Neural progenitor cell (in vitro differentiated cells): ENCODE results near the gene RUVBL1. TPM values are rescaled to one million over a fixed set of nuclear protein-coding genes. Genes with fewer than 3 reads are reported as not detected.
A peak's percentile ranks its signal among the peaks of the same experiment; 100 is the strongest.

Experiments
- DNase-seq: peaks from one replicate; pipeline ENCODE4 v3.0.0-alpha.2; 2016; ENCODE audit warnings: low spot score
- H2AFZ ChIP-seq: fragments of 200-600 bp; sonication (generic); replicated peaks from 2 replicates; pipeline ENCODE4 v1.6.1; 2016; ENCODE audit warnings: antibody characterized with exemption
- H3F3A ChIP-seq: fragments of 200-600 bp; sonication (generic); 2 replicates; pipeline ENCODE4 v1.6.1; 2016; ENCODE audit warnings: antibody characterized with exemption, low read depth
- H3K27ac ChIP-seq: fragments of 200-600 bp; sonication (generic); 2 replicates; pipeline ENCODE4 v1.5.1; 2016; ENCODE audit warnings: mild to moderate bottlenecking
- H3K27me3 ChIP-seq: fragments of 200-600 bp; sonication (generic); 2 replicates; pipeline ENCODE4 v1.6.1; 2016; ENCODE audit warnings: mild to moderate bottlenecking, moderate library complexity
- H3K36me3 ChIP-seq: fragments of 200-600 bp; sonication (generic); 2 replicates; pipeline ENCODE4 v1.5.1; 2016
- H3K4me1 ChIP-seq: fragments of 200-600 bp; sonication (generic); 2 replicates; pipeline ENCODE4 v1.6.1; 2016; ENCODE audit warnings: mixed run types
- H3K4me2 ChIP-seq: fragments of 200-600 bp; sonication (generic); 2 replicates; pipeline ENCODE4 v1.6.1; 2016
- H3K4me3 ChIP-seq: fragments of 200-600 bp; sonication (generic); 2 replicates; pipeline ENCODE4 v1.5.1; 2016
- H3K79me2 ChIP-seq: fragments of 200-600 bp; sonication (generic); 2 replicates; pipeline ENCODE4 v1.6.1; 2016; ENCODE audit warnings: low read depth
- H3K9ac ChIP-seq: fragments of 200-600 bp; sonication (generic); 2 replicates; pipeline ENCODE4 v1.6.1; 2016
- H3K9me3 ChIP-seq: fragments of 200-600 bp; sonication (generic); 2 replicates; pipeline ENCODE4 v1.5.1; 2016; ENCODE audit warnings: low read depth
- H4K20me1 ChIP-seq: fragments of 200-600 bp; sonication (generic); 2 replicates; pipeline ENCODE4 v1.6.1; 2016; ENCODE audit warnings: low read depth
- H3K27ac Mint-ChIP-seq: 3 replicates; pipeline ENCODE4 v1.8.0; 2021; ENCODE audit warnings: mixed read lengths
- H3K27me3 Mint-ChIP-seq: 2 replicates; pipeline ENCODE4 v1.8.0; 2022; ENCODE audit warnings: low read depth, mild to moderate bottlenecking, inconsistent platforms, moderate library complexity, mixed read lengths; ENCODE audit not compliant: insufficient read depth
- H3K36me3 Mint-ChIP-seq: 3 replicates; pipeline ENCODE4 v1.8.0; 2021; ENCODE audit warnings: mixed read lengths
- H3K4me1 Mint-ChIP-seq: 3 replicates; pipeline ENCODE4 v1.8.0; 2021; ENCODE audit warnings: mixed read lengths
- H3K4me3 Mint-ChIP-seq: 3 replicates; pipeline ENCODE4 v1.8.0; 2021; ENCODE audit warnings: mild to moderate bottlenecking, moderate library complexity, mixed read lengths
- H3K9me3 Mint-ChIP-seq: 3 replicates; pipeline ENCODE4 v1.8.0; 2020; ENCODE audit warnings: mixed read lengths
- CTCF ChIP-seq: fragments of 200-600 bp; sonication (generic); IDR thresholded peaks from 2 replicates; pipeline ENCODE4 v1.5.1; 2017; ENCODE audit warnings: antibody characterized with exemption, mild to moderate bottlenecking
- EZH2 ChIP-seq: fragments of 200-600 bp; sonication (generic); IDR thresholded peaks from 2 replicates; pipeline ENCODE4 v1.6.1; 2017; ENCODE audit warnings: antibody characterized with exemption, mild to moderate bottlenecking, moderate library complexity
- EZH2phosphoT487 ChIP-seq: fragments of 200-600 bp; sonication (generic); IDR thresholded peaks from 2 replicates; pipeline ENCODE4 v1.6.1; 2017; ENCODE audit warnings: antibody characterized with exemption
- total RNA-seq: library from RNA; depleted of rRNA; stranded (reverse); fragments of >200 nt; gene quantifications from 2 replicates; pipeline ENCODE4 v1.2.3, GENCODE V29; 2015; ENCODE audit warnings: low replicate concordance

RUVBL1 gene
- total RNA-seq, 1 donor from 2014 or later, result 110 TPM

- H4K20me1 ChIP-seq, result peaks cover 23% of the 10 kb centered on the region
- no peak for DNase-seq
- H3K79me2 ChIP-seq, result no peaks in the 10 kb centered on the region
- peaks cover 28% of the 10 kb centered on the region for H3K36me3 Mint-ChIP-seq
- no peak overlapping the region for H3K27ac Mint-ChIP-seq
- H3K27ac ChIP-seq, result no peak overlapping the region
- H3K36me3 ChIP-seq, result peaks cover 6% of the 10 kb centered on the region
- no peak overlapping the region for H3K9ac ChIP-seq
- no peak for TF ChIP-seq EZH2phosphoT487
- TF ChIP-seq EZH2, result no peak
- no peak for TF ChIP-seq CTCF
- H3K4me3 ChIP-seq, result no peak overlapping the region
- no peaks in the 10 kb centered on the region for H3K27me3 ChIP-seq
- H3K9me3 ChIP-seq, result no peaks in the 10 kb centered on the region
- H3K4me2 ChIP-seq, result no peak overlapping the region
- H3K9me3 Mint-ChIP-seq, result no peaks in the 10 kb centered on the region
- no peaks in the 10 kb centered on the region for H3K4me1 ChIP-seq
- no peak overlapping the region for H3K4me3 Mint-ChIP-seq
- peaks cover 10% of the 10 kb centered on the region for H3F3A ChIP-seq
- H3K4me1 Mint-ChIP-seq, result no peaks in the 10 kb centered on the region
- H3K27me3 Mint-ChIP-seq, result peaks cover 2% of the 10 kb centered on the region
- H2AFZ ChIP-seq, result no peak overlapping the region
These were observed 54.3 kb downstream of the RUVBL1 start for GRCh38 chr3:128069271-128069670.

GRCh38 chr3:128068156-128068620 lies 55.4 kb downstream of the RUVBL1 start:
- Histone ChIP-seq H3K4me3 (no peak overlapping the region), H3K36me3 (peaks cover 6% of the 10 kb centered on the region), H3K9me3 (no peaks in the 10 kb centered on the region), H3K4me1 (no peaks in the 10 kb centered on the region), H3F3A (peaks cover 10% of the 10 kb centered on the region), H4K20me1 (peaks cover 12% of the 10 kb centered on the region), H3K79me2 (no peaks in the 10 kb centered on the region), H3K27ac (no peak overlapping the region), H3K4me2 (no peak overlapping the region), H3K27me3 (no peaks in the 10 kb centered on the region), H2AFZ (no peak overlapping the region), H3K9ac (no peak overlapping the region)
- TF ChIP-seq EZH2, result no peak
- no peak for TF ChIP-seq EZH2phosphoT487
- TF ChIP-seq CTCF, result peak; percentile 73
- Mint-ChIP-seq H3K4me1 (no peaks in the 10 kb centered on the region), H3K27ac (no peak overlapping the region), H3K36me3 (peaks cover 31% of the 10 kb centered on the region), H3K4me3 (no peak overlapping the region), H3K27me3 (peaks cover 3% of the 10 kb centered on the region), H3K9me3 (no peaks in the 10 kb centered on the region)
- peak; percentile 74 for DNase-seq

GRCh38 chr3:128067489-128067888 lies 56.1 kb downstream of the RUVBL1 start:
- no peak overlapping the region for H3K4me3 ChIP-seq
- H3K4me2 ChIP-seq, result no peak overlapping the region
- no peaks in the 10 kb centered on the region for H3K79me2 ChIP-seq
- Mint-ChIP-seq H3K9me3 (no peaks in the 10 kb centered on the region), H3K4me1 (no peaks in the 10 kb centered on the region), H3K4me3 (no peak overlapping the region), H3K36me3 (peaks cover 37% of the 10 kb centered on the region), H3K27me3 (peaks cover 3% of the 10 kb centered on the region), H3K27ac (no peak overlapping the region)
- H3K27ac ChIP-seq, result no peak overlapping the region
- no peak for DNase-seq
- H3K9me3 ChIP-seq, result no peaks in the 10 kb centered on the region
- H4K20me1 ChIP-seq, result peaks cover 9% of the 10 kb centered on the region
- peaks cover 10% of the 10 kb centered on the region for H3F3A ChIP-seq
- peaks cover 6% of the 10 kb centered on the region for H3K36me3 ChIP-seq
- H3K4me1 ChIP-seq, result no peaks in the 10 kb centered on the region
- H2AFZ ChIP-seq, result no peak overlapping the region
- H3K27me3 ChIP-seq, result no peaks in the 10 kb centered on the region
- H3K9ac ChIP-seq, result no peak overlapping the region
- no peak for TF ChIP-seq CTCF

- Mint-ChIP-seq H3K4me1 (no peaks in the 10 kb centered on the region), H3K4me3 (no peak overlapping the region), H3K9me3 (no peaks in the 10 kb centered on the region), H3K27me3 (peaks cover 3% of the 10 kb centered on the region), H3K36me3 (peaks cover 44% of the 10 kb centered on the region), H3K27ac (no peak overlapping the region)
- Histone ChIP-seq H3F3A (peaks cover 10% of the 10 kb centered on the region), H3K36me3 (peaks cover 6% of the 10 kb centered on the region), H2AFZ (no peak overlapping the region), H3K4me1 (no peaks in the 10 kb centered on the region), H3K79me2 (no peaks in the 10 kb centered on the region), H3K27ac (no peak overlapping the region), H3K4me2 (no peak overlapping the region), H3K27me3 (no peaks in the 10 kb centered on the region), H3K9me3 (no peaks in the 10 kb centered on the region), H3K9ac (no peak overlapping the region), H4K20me1 (peaks cover 9% of the 10 kb centered on the region), H3K4me3 (no peak overlapping the region)
- TF ChIP-seq EZH2phosphoT487, result no peak
- TF ChIP-seq CTCF, result no peak
- no peak for TF ChIP-seq EZH2
- no peak for DNase-seq
These were observed 56.9 kb downstream of the RUVBL1 start for GRCh38 chr3:128066676-128067075.
